ENCODE results near the gene NIT2. TPM values are rescaled to one million over a fixed set of nuclear protein-coding genes. Genes with fewer than 3 reads are reported as not detected.

The NIT2 gene
- total RNA-seq, 4 donors from 2014 or later, result 25.9 to 81.4 (median 32.1) TPM

DNA sequence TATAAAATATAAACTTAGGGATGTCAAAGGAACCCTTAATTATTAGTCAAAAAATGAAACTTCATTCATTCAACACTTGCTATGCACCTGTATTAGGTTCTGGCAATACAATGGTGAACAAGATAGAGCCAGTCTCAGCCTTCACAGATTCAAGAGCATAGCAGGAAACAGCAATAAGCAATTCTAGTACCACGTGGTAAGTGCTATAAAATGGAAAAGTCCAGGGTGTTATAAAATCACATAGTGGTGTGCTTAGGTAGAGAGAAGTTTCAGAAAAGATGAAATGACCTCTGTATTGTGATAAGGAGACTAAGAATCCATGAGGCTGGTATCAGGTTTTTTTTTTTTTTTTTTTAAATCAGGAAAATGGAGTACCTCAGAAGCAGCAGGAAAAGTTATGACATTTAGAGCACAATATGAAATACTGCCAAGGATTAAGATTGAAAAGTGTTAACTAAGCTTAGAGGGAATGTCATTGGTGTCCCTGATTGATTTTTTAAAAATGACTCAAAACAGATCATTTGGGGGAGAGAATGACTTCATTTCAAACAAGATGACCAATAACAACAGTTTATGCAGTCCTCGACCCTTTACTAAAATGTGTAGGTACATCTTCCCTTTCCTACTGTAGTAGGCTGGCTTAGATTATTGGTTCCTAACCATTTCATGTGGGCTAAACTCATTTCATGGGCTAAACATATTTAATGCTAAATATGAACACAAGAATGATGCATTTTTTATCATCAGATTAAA is 61.3 kb downstream of the NIT2 start:
- 56% methylated on average over 2 of the region's 2 CpGs for WGBS
- TF ChIP-seq, protein P1, sequence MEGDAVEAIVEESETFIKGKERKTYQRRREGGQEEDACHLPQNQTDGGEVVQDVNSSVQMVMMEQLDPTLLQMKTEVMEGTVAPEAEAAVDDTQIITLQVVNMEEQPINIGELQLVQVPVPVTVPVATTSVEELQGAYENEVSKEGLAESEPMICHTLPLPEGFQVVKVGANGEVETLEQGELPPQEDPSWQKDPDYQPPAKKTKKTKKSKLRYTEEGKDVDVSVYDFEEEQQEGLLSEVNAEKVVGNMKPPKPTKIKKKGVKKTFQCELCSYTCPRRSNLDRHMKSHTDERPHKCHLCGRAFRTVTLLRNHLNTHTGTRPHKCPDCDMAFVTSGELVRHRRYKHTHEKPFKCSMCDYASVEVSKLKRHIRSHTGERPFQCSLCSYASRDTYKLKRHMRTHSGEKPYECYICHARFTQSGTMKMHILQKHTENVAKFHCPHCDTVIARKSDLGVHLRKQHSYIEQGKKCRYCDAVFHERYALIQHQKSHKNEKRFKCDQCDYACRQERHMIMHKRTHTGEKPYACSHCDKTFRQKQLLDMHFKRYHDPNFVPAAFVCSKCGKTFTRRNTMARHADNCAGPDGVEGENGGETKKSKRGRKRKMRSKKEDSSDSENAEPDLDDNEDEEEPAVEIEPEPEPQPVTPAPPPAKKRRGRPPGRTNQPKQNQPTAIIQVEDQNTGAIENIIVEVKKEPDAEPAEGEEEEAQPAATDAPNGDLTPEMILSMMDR (IDR thresholded peaks at IDR 0.05), result no peak
- TF ChIP-seq POLR2A (IDR thresholded peaks at IDR 0.05) (no peak), POLR2AphosphoS5 (IDR thresholded peaks at IDR 0.05) (no peak), EP300 (IDR thresholded peaks at IDR 0.05) (no peak)
- no peak for DNase-seq (ENCODE audit: low spot score in 2 of 2)
- no peak overlapping the region for H3K27ac ChIP-seq
- no peak overlapping the region for H3K4me3 ChIP-seq
- no peaks in the 10 kb centered on the region for H3K9me3 ChIP-seq
- H3K36me3 ChIP-seq, result no peaks in the 10 kb centered on the region
- no peaks in the 10 kb centered on the region for H3K27me3 ChIP-seq
- peaks cover 22% of the 10 kb centered on the region for H3K4me1 ChIP-seq

DNA sequence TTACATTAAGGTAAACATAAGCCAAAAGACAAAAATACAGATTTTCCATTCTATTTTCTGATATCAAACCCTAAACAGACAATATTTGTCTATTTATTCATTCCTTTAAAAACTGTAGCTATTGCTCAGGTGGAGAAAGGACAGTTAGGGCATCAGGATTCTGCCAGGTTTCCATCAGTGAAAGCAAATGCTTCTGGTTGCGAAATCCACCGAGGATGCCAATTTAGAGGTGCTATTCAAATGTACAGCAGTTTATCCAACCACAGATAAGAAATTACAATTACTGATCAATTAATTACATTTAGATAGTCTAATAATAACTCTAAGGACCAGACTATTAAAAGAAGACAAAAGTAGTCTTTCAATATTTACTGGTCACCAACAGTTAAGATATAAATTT is 62.4 kb downstream of the NIT2 start:
- no peaks in the 10 kb centered on the region for H3K27me3 ChIP-seq
- H3K27ac ChIP-seq, result no peak overlapping the region
- no peak overlapping the region for H3K4me3 ChIP-seq
- WGBS, result 50% methylated on average over 2 of the region's 2 CpGs
- H3K4me1 ChIP-seq, result peaks cover 26% of the 10 kb centered on the region
- no peak for TF ChIP-seq POLR2A (IDR thresholded peaks at IDR 0.05)
- TF ChIP-seq POLR2AphosphoS5 (IDR thresholded peaks at IDR 0.05), result no peak
- TF ChIP-seq EP300 (IDR thresholded peaks at IDR 0.05), result no peak
- TF ChIP-seq, protein P1 (IDR thresholded peaks at IDR 0.05), result no peak
- H3K36me3 ChIP-seq, result no peaks in the 10 kb centered on the region
- no peak for DNase-seq (ENCODE audit: low spot score in 2 of 2)
- H3K9me3 ChIP-seq, result no peaks in the 10 kb centered on the region

DNA sequence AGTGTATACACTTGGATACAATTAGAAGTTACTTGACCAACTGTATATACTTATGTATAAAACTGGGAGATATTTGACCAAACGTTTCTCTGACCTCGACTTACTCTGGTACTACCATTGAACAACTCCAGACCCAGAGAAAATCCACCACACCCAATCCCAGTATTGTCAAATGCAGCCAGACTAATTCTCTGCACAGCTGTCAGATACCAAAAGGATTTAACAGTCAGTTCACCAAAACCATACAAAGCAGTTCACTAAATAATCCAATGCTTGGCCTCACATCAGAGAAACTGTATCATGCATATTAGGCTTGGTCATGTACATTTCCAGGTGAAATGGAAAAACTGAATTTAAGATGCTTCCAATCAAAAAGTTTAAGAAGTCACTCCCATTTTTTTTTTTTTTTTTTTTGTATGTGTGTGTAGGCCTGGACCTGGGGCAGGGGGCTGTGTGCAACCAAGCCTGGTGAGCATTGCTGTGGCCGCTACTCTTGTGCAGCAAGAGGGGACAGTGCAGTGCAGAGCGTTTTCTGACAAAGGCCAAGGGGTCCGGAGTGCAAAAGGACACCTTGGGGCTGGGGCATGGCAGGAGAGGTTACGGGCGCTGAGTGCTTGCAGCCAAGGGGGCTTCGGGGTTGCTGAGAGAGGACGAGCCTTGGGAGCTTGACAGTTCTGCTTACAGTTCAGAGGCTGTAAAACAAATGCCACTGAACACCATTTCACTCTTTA is 64.9 kb downstream of the NIT2 start:
- Histone ChIP-seq H3K4me1 (peaks cover 49% of the 10 kb centered on the region), H3K27ac (no peak overlapping the region)

DNA sequence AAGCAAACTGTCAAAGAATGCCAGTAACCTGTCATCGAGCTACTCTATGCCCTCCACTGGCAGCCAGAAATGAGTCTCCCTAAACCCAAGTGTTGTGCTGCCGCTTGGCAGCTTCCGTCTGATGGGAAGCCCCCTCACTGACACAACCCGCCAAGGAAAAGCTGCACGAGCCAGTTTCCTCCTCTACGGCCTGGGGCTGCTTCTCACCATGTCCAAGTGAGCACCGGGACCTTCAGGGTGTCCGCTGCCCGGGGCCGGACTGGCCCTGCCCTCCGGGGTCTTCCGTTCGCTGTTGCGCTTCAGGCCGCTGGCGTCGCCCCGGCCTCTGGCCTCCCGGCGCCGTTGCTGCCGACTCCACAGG is 65.8 kb downstream of the NIT2 start:
- Histone ChIP-seq H3K4me3 (peak overlapping the region; percentile 69), H3K36me3 (no peaks in the 10 kb centered on the region), H3K27ac (peak overlapping the region; percentile 94), H3K9me3 (no peaks in the 10 kb centered on the region), H3K27me3 (no peaks in the 10 kb centered on the region), H3K4me1 (peaks cover 49% of the 10 kb centered on the region)
- TF ChIP-seq POLR2AphosphoS5 (IDR thresholded peaks at IDR 0.05) (no peak), POLR2A (IDR thresholded peaks at IDR 0.05) (no peak), EP300 (IDR thresholded peaks at IDR 0.05) (no peak)
- TF ChIP-seq, protein P1 (IDR thresholded peaks at IDR 0.05), result no peak
- 1% methylated on average over 8 of the region's 22 CpGs for WGBS
- DNase-seq (ENCODE audit: low spot score in 2 of 2), result peak in 1 of 2 donors; percentile 64

More for the DNA sequence above, 64.9 kb downstream of the NIT2 start:
- WGBS, result 41% methylated on average over 9 of the region's 9 CpGs
- Histone ChIP-seq H3K27me3 (no peaks in the 10 kb centered on the region), H3K4me3 (peak overlapping the region; percentile 69), H3K9me3 (no peaks in the 10 kb centered on the region), H3K36me3 (no peaks in the 10 kb centered on the region)
- no peak for DNase-seq (ENCODE audit: low spot score in 2 of 2)
- TF ChIP-seq EP300 (IDR thresholded peaks at IDR 0.05) (no peak), POLR2AphosphoS5 (IDR thresholded peaks at IDR 0.05) (no peak), POLR2A (IDR thresholded peaks at IDR 0.05) (no peak)
- TF ChIP-seq, protein P1 (IDR thresholded peaks at IDR 0.05), result no peak

All from suprapubic skin (tissue), 4 donors.